DMS53 treated with DMSO at 0.1 percent for 48 hours (cell line): ENCODE results near the gene DVL1.

Source experiments
- DNase-seq: peaks from one replicate; lab custom pipeline; 2025; ENCODE audit not compliant: unreplicated experiment; lab: John Stamatoyannopoulos, UW

DVL1 gene

GRCh38 chr1:1299686-1300351, 49.4 kb downstream of the DVL1 start:
- DNase-seq, result no peak

- no peak for DNase-seq
Measured at GRCh38 chr1:1298861-1299685, 50.1 kb downstream of the DVL1 start.

- DNase-seq, result no peak
Measured at GRCh38 chr1:1297802-1298424, 51.3 kb downstream of the DVL1 start.

- no peak for DNase-seq
Measured at GRCh38 chr1:1296070-1297061, 52.9 kb downstream of the DVL1 start.

GRCh38 chr1:1295154-1295923, 53.9 kb downstream of the DVL1 start:
- DNase-seq, result no peak

GRCh38 chr1:1294250-1294890, 54.8 kb downstream of the DVL1 start:
- DNase-seq, result no peak

GRCh38 chr1:1293263-1294249, 55.7 kb downstream of the DVL1 start:
- no peak for DNase-seq

- DNase-seq, result no peak
Measured at GRCh38 chr1:1292851-1293250, 56.4 kb downstream of the DVL1 start.

GRCh38 chr1:1292442-1292779, 56.8 kb downstream of the DVL1 start:
- no peak for DNase-seq

GRCh38 chr1:1291548-1292441, 57.4 kb downstream of the DVL1 start:
- DNase-seq, result peak; percentile 83

- no peak for DNase-seq
Measured at GRCh38 chr1:1291023-1291528, 58.1 kb downstream of the DVL1 start.

- peak; percentile 45 for DNase-seq
Measured at GRCh38 chr1:1290238-1290731, 58.9 kb downstream of the DVL1 start.

- no peak for DNase-seq
Measured at GRCh38 chr1:1287288-1288110, 61.7 kb downstream of the DVL1 start.

- no peak for DNase-seq
Measured at GRCh38 chr1:1286313-1287261, 62.6 kb downstream of the DVL1 start.

- no peak for DNase-seq
Measured at GRCh38 chr1:1285611-1286311, 63.5 kb downstream of the DVL1 start.
